T-helper 1 cell treated with Interleukin-12 subunit alpha and Interleukin-12 subunit beta and Interleukin-4 antibody, amounts not matched to agents 30 μg/mL and 1 μg/mL, for 36 hours (primary cell): ENCODE measurements around the gene SLC66A1.

Experiments used
- H3K27ac Mint-ChIP-seq: one replicate; pipeline ENCODE4 v1.8.0; 2021; ENCODE audit warnings: mild to moderate bottlenecking, mixed read lengths
- H3K27me3 Mint-ChIP-seq: one replicate; pipeline ENCODE4 v1.8.0; 2021; ENCODE audit warnings: low read depth, mixed read lengths
- H3K36me3 Mint-ChIP-seq: one replicate; pipeline ENCODE4 v1.8.0; 2021; ENCODE audit warnings: low read depth, mixed read lengths
- H3K4me1 Mint-ChIP-seq: one replicate; pipeline ENCODE4 v1.8.0; 2021; ENCODE audit warnings: low read depth, mixed read lengths
- H3K4me3 Mint-ChIP-seq: one replicate; pipeline ENCODE4 v1.8.0; 2021; ENCODE audit warnings: mild to moderate bottlenecking, moderate library complexity, mixed read lengths
- H3K9me3 Mint-ChIP-seq: one replicate; pipeline ENCODE4 v1.8.0; 2021; ENCODE audit warnings: mixed read lengths

Gene SLC66A1

DNA sequence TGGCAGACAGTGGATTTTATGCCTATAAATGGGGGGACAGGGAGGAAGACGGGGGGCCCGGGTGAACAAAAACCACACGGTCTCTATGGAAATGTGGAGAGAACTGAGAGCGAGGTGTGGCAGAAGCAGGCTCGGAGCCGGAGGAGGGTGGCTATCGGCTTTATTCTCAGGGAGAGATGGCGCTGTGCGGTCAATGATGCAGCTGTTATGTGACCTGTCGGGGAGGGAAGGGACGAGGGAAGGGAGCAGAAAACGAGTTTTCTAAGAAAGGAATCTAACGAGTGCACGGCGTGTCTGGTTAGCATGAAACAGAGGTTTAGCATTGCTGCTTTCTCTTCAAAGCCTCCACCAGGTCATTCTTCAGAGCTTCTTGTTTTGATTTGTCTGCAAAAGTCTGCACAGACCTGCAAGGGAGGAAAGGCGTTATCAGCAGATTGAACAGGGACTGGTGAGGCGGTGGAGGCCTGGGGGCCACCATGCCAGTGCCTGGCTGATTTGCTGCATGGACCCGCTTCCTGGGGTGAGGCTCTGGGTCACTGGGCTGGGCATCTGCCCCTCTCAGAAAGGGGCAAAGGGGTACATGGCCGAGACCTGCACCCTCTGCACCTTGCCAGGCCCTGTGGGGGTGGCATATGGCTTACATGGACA is 27.2 kb downstream of the SLC66A1 start:
- Mint-ChIP-seq H3K27ac (no peak overlapping the region), H3K4me3 (no peak overlapping the region), H3K4me1 (no peaks in the 10 kb centered on the region), H3K27me3 (no peaks in the 10 kb centered on the region), H3K36me3 (peaks cover 13% of the 10 kb centered on the region), H3K9me3 (no peaks in the 10 kb centered on the region)

DNA sequence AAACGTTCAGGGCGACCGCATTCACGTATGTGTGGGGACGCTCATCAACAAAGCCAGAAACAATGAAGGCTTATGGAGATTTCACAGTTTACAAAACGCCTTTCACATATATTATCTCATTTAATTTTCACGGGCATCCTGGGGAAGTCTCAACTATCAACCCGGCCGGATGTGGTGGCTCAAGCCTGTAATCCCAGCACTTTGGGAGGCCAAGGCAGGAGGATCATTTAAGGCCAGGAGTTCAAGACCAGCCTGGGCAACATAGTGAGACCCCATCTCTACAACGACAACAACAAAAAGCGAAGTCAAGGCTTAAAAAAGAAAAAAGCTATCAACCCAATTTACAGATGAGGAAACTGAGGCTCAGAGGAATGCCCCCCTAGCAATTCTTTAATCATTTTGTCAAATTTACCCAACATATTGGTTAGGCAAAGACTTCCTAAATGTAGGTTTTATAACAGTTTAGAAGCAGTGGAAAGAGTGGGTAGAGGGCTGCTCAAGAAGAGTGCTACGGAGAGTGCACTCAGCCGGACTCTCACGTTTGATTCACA is 28.3 kb downstream of the SLC66A1 start:
- peaks cover 13% of the 10 kb centered on the region for H3K36me3 Mint-ChIP-seq
- H3K4me1 Mint-ChIP-seq = no peaks in the 10 kb centered on the region
- H3K9me3 Mint-ChIP-seq = no peaks in the 10 kb centered on the region
- H3K4me3 Mint-ChIP-seq = no peak overlapping the region
- H3K27me3 Mint-ChIP-seq = no peaks in the 10 kb centered on the region
- no peak overlapping the region for H3K27ac Mint-ChIP-seq

DNA sequence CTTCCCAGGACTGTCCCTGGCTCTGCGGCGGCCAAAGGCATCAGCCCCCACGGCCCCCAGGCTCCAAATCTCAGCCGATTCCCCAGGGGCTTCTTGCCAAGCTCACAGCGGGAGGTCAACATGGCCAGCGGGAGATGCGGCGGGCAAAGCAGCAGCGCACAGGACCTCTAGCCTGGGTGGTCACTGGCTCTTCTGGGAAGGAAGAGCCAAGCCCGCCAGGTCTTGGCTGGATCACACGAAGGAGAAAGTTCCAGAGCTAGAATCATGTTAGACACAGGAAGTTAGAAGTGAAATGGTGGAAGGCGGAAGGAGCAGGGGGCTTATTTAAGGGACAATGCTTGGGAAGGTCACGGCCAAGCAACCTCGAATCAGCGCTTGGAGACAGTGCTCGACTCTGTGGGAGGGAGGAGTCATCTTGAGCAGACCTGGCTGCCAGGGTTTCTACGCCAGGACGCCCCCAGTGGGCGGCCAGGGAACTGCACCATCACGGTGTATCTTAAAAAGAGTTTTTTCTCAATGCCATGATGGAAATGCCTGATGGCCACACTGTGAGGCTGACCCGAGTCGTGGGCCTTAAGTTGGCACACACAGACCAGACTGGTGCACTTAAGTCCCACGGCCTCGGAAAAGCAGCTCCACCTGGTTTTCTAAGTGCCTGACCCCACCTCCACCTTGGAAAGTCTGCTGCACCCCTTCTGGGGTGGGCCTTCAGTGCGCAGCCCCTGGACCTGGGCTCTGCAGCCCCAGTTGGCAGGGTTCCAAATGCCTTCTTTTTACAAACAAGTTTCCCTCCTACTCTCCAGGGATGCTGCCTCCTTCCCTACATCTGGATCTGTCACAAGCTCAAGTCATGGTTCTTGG is 29.3 kb downstream of the SLC66A1 start:
- H3K36me3 Mint-ChIP-seq = peaks cover 18% of the 10 kb centered on the region
- no peak overlapping the region for H3K27ac Mint-ChIP-seq
- no peak overlapping the region for H3K4me3 Mint-ChIP-seq
- peaks cover 2% of the 10 kb centered on the region for H3K4me1 Mint-ChIP-seq
- H3K27me3 Mint-ChIP-seq = no peaks in the 10 kb centered on the region
- H3K9me3 Mint-ChIP-seq = no peaks in the 10 kb centered on the region

DNA sequence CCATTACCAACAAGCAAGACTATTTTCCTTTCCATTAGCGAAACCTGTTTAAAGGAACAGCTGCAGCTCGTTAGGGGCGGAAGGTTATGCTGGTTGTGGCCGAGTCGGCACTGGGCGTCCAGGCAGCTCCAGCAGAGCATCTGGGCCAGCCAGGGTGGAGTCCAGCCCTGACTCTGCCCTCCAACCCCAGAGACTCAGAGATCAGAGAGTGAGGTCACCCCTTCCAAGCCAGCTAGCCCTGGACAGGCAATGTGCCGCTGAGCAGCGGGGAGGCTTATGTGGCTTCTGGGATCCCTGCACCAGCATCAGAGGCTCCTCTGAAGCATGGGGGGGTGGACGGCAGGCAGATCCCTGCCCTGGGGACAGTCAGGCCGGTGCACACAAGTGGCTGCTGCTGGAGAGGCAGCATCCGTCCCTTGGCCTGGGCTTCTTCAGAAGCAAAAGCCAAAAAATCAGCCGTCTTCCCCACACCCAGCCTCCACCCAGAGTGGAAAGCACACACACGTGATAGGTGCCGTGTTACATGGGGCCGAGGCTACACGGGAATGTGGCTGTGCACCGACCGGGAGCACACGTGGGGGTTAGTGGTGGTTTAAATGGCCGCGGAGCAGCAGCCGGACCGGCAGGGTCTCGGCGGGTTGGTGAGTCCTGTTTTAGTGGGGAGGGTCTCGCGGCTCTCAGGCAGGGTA is 30.1 kb downstream of the SLC66A1 start:
- Mint-ChIP-seq H3K27ac (no peak overlapping the region), H3K36me3 (peaks cover 18% of the 10 kb centered on the region), H3K4me1 (peaks cover 2% of the 10 kb centered on the region), H3K9me3 (no peaks in the 10 kb centered on the region), H3K4me3 (no peak overlapping the region), H3K27me3 (no peaks in the 10 kb centered on the region)

DNA sequence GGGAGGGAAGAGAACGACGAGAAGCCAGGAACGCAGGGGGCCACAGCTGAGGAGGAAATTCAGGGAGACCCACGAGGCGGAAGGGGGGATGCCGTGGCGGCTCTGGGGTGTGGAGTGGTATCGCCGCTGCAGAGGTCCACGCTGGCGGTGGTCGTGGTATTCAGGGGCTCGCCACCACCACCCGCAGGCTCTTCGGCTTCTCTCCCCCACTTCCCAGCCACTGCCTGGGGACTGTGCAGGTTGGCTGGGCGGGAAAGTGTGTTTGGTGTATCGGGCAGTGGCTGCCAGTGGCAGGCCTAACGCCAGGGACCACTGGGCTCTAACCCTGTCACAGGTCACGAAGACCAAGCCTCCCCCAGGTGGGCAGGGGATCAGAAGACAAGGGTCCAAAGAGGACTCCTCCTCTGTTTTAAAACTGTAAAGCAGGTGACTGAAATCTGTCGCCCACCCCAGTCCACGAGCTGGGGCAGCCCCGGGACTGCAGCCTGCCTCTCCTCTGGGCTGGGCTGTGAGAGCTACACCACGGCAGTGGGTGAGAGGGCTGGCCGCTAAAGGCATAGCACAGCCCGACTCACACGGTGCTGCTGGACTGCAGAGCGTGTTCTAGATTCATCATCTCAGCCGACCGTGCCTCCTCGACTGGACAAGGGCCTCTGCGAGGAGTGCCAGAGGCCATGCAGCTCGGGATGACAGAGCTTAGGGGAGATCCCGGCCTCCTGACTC is 30.9 kb downstream of the SLC66A1 start:
- Mint-ChIP-seq H3K27me3 (no peaks in the 10 kb centered on the region), H3K36me3 (peaks cover 19% of the 10 kb centered on the region)

DNA sequence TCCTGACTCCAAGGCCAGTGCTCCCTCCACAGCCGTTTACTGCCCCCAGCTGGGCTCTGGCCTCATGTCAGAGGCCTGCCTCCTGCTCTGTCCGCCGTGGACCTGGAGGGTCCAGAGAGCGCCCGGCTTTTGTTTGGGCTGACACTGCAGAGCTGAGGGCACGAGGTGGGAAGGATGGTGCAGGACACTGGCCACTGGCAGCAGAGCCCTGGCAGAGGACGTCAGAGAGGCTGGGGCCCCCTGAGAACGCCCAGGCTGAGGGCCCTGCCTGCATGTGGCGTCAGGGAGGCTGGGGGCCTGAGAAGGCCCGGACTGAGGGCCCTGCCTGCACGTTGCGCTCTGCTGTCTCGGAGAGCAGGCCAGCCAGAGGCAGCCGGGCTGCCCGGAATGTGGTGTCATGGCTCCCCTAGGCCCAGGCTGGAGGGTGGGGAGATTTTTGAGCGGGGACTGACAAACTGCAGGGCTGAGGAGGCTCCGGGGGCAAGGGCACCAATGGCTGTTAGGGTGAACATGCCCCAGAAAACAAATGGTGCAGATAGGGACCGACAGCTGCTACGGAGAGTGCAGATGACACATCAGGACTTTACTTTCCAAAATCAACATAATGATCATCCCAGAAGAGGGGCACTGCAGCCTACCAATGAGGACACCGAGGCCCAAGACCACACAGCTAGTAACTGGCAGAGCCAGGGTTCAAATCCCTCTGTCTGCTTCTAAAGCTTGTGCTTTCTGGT is 31.7 kb downstream of the SLC66A1 start:
- no peak overlapping the region for H3K4me3 Mint-ChIP-seq
- peaks cover 16% of the 10 kb centered on the region for H3K36me3 Mint-ChIP-seq
- H3K27ac Mint-ChIP-seq = no peak overlapping the region
- no peaks in the 10 kb centered on the region for H3K27me3 Mint-ChIP-seq
- no peaks in the 10 kb centered on the region for H3K9me3 Mint-ChIP-seq
- H3K4me1 Mint-ChIP-seq = peaks cover 2% of the 10 kb centered on the region

More for the DNA sequence above, 30.9 kb downstream of the SLC66A1 start:
- Mint-ChIP-seq H3K4me1 (peaks cover 2% of the 10 kb centered on the region), H3K27ac (no peak overlapping the region), H3K9me3 (no peaks in the 10 kb centered on the region), H3K4me3 (no peak overlapping the region)

DNA sequence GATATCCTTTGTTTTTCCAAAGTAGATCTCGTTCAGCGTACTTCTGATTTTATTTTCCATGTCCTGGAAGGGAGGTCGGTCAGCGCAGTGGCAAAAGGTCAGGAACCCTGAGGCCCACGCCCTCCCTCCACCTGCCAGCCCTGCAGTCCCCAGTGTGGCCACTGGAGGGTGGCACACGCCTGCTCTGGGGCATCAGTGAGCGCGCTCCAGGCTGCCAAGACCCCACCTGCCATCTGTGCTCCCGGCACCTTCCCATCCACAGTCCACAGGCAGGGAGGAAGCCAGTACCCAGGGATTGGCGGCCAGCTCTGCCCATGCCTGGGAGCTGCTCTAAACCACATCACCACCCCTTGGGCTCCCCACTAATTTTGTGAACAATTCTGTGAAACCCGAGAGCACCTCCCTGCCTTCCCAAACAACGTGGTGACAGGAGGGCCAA is 32.3 kb downstream of the SLC66A1 start:
- H3K27ac Mint-ChIP-seq = no peak overlapping the region
- H3K4me1 Mint-ChIP-seq = peaks cover 2% of the 10 kb centered on the region
- H3K9me3 Mint-ChIP-seq = no peaks in the 10 kb centered on the region
- no peaks in the 10 kb centered on the region for H3K27me3 Mint-ChIP-seq
- no peak overlapping the region for H3K4me3 Mint-ChIP-seq
- peaks cover 11% of the 10 kb centered on the region for H3K36me3 Mint-ChIP-seq

DNA sequence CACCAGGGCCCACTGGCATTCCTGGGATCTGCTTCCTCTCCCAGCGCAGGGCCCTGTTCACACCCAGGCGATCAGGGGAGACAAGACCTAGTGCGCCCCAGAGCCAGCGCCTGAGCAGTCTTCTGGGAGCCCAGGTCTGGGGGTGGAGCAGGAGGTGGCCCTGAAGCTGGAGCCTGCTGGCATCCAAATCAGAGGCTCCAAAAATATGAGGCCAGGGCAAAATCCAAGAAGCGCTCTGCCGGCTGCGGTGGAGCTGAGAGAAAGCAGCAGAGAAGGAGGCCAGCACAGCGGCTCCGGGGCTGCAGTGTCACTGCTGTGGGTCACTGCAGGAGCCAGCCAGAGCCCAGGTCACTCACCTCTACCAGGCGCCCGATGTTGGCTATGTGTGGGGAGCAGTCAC is 32.7 kb downstream of the SLC66A1 start:
- peaks cover 2% of the 10 kb centered on the region for H3K4me1 Mint-ChIP-seq
- no peak overlapping the region for H3K27ac Mint-ChIP-seq
- no peaks in the 10 kb centered on the region for H3K9me3 Mint-ChIP-seq
- no peaks in the 10 kb centered on the region for H3K27me3 Mint-ChIP-seq
- no peak overlapping the region for H3K4me3 Mint-ChIP-seq
- peaks cover 10% of the 10 kb centered on the region for H3K36me3 Mint-ChIP-seq

DNA sequence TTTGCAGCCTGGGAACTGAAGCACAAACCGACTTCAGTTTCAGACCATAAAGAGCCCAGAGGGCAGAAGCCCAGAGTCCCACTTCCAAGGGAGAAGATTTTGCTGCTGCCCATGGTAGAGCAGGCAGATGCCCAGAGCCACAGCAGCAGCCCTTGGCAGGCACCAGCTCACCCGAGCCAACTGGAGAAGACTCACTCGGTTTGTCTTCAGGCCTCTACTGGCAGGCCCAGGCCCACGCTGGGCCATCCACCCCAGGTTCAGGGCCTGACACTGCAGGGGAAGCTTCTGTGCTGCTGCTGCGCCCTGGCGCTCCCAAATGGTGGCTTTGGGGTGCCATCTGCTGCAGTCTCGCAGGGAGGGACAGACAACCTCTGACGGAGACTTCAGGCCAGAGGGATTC is 33.3 kb downstream of the SLC66A1 start:
- no peak overlapping the region for H3K4me3 Mint-ChIP-seq
- no peaks in the 10 kb centered on the region for H3K27me3 Mint-ChIP-seq
- no peak overlapping the region for H3K27ac Mint-ChIP-seq
- H3K9me3 Mint-ChIP-seq = no peaks in the 10 kb centered on the region
- H3K36me3 Mint-ChIP-seq = peaks cover 13% of the 10 kb centered on the region
- H3K4me1 Mint-ChIP-seq = peaks cover 2% of the 10 kb centered on the region

DNA sequence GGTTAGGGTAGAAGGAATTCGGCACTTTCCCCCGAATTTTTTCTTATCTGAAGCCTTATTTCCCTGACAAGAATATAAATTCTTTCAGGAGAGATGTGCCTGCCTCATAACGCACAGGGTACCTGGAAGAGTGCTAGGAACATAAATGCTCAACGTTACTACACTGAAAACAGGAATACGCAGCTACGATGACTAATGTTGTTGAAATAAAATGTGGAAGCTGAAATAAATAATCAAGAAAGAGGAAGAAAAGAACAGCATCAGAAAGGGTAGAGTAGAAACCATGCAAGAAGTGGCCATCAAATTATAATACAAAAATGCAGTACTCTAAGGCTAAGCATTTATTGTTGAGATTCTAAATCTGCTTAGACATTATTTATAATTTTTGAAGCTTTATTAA is 33.9 kb downstream of the SLC66A1 start:
- Mint-ChIP-seq H3K9me3 (no peaks in the 10 kb centered on the region), H3K27me3 (no peaks in the 10 kb centered on the region), H3K36me3 (peaks cover 13% of the 10 kb centered on the region), H3K4me3 (no peak overlapping the region), H3K4me1 (peaks cover 2% of the 10 kb centered on the region), H3K27ac (peak overlapping the region; percentile 31)

DNA sequence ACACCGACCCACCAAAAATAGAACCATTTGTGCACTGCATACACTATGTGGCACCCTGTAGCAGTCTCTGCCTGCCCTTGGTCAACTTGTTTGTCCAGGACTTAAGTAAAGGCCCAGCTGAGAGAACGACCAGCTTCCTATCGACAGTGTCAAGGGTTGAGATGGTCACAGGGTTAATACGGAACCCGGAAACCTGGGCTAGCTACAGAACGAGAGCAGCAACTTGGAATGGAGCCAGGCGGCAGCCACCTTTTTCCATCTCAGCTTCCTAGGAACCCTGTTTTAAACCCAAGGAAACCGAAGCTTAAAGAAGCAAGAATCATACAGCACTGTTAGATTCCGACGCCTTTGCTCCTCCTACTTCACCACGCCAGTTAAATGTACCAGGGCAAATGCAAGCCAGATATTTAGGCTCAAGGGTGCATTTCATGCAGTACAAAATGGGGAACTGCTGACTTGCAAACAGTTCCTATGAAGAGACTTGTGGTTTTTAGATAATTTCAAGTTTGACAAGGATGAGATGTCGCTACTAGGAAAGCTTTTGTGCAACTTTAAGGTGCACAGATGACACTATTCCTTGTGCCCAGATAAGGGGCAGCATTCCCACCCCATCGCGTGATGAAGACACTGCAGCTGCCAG is 35.5 kb downstream of the SLC66A1 start:
- H3K9me3 Mint-ChIP-seq = no peaks in the 10 kb centered on the region
- no peak overlapping the region for H3K4me3 Mint-ChIP-seq
- no peak overlapping the region for H3K27ac Mint-ChIP-seq
- H3K4me1 Mint-ChIP-seq = peaks cover 2% of the 10 kb centered on the region
- peaks cover 12% of the 10 kb centered on the region for H3K36me3 Mint-ChIP-seq
- no peaks in the 10 kb centered on the region for H3K27me3 Mint-ChIP-seq

DNA sequence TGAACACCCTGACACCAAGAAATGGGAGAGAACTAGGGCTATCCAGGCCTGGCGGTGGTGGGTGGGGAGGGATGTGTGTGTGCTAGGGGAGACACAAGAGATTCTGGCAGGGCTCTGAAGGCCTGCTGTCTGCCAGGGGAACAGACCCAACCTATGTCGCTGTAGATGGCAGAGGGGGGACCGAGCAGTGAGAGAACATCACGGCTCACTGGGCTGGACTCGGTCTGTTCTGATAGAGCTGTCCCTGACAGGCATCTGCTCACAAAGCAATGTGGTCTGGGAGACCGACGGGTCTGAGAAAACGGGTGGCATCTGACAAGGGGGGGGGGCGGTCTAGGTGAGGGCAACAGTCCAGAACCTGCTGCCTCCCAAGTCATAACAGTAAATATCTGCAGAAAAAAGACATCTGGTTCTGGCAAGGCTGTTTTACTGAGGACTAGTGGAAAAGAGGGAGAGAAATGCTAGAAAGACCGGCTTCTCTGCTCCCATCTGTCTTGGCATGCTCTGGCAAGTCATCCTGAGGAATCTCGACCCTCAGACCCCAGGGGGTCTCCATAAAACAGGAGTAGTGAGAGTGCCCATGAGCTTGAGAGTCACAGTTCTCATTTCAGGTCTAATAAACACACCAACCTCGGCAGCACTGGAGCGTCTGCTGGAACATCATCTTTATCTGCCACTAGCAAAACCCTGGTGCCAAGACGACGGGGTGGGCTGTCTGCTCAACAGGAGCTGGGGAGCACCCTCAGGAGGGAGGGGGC is 36.5 kb downstream of the SLC66A1 start:
- Mint-ChIP-seq H3K27me3 (no peaks in the 10 kb centered on the region), H3K9me3 (no peaks in the 10 kb centered on the region), H3K4me1 (peaks cover 2% of the 10 kb centered on the region), H3K36me3 (peaks cover 11% of the 10 kb centered on the region), H3K27ac (no peak overlapping the region), H3K4me3 (no peak overlapping the region)

DNA sequence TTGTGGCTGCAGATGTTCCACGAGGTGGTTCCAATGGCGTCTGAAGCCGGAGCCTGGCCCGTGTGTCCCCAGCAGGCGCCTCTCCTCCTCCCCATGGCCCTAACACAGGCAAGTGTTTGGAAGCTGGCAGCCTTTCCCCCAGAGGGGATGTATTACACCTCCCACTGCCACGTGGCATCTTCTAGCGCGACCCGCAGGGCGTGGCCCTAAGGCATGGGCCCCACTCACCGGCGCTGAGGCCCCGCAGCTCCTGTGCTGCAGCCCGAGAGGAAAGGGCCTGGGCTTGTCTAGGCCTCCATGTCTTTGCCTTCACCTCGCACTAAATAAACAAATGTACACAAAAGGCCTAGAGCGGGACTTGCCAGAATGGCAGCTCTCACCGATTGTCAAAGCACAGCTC is 37.9 kb downstream of the SLC66A1 start:
- Mint-ChIP-seq H3K9me3 (no peaks in the 10 kb centered on the region), H3K27me3 (no peaks in the 10 kb centered on the region), H3K4me3 (no peak overlapping the region), H3K36me3 (peaks cover 16% of the 10 kb centered on the region), H3K4me1 (peaks cover 2% of the 10 kb centered on the region), H3K27ac (no peak overlapping the region)
